ENCODE measurements around the gene HAUS3. TPM values are rescaled to one million over a fixed set of nuclear protein-coding genes. Genes with fewer than 3 reads are reported as not detected.

HAUS3 gene
- total RNA-seq, 4 donors from 2014 or later: 9.5 to 27.6 (median 10.8) TPM

DNA sequence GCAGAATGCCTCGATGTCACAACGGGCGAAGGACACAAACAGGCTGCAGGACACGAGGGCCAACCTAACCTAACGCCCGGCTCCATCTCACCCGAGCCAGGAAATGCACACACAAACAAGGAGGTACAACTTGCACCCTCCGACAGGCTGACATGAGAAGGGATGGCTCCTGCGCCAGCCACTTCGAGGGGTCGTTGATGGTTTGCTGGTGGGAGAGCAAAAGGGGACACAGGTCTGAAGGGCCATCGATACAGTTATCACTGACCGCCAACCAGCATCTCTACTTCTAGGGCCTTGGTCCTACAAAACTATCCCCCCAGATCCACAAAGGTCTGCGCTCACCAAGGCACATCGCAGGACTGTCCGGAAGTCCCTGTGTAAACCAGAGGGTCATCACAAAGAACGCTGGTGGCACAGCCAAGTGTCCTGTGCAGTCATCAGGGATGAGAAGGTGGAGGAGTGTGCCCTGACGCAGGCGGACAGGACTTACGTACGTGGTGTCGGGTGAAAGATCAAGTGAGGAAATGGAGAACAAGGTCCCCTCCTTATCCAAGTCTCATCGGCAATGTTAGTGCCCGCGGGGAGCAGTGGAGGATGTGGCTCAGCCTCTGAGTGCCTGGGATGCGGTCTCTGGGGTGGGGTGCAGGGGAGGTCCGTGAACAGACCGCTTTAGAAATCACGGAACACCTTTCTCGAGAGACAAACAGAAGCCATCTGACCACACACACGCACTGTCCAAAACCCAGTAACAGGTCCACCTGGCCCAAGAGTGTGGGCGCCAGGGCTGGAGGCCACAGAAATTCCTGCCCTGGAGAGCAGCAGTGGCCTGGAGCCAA lies 13.0 kb upstream of the HAUS3 start:
- TF ChIP-seq CTCF (IDR thresholded peaks at IDR 0.05): no peak
- peak; percentile 20 for DNase-seq (ENCODE audit: low spot score)
- ATAC-seq (ENCODE audit: low FRiP score): no peak

DNA sequence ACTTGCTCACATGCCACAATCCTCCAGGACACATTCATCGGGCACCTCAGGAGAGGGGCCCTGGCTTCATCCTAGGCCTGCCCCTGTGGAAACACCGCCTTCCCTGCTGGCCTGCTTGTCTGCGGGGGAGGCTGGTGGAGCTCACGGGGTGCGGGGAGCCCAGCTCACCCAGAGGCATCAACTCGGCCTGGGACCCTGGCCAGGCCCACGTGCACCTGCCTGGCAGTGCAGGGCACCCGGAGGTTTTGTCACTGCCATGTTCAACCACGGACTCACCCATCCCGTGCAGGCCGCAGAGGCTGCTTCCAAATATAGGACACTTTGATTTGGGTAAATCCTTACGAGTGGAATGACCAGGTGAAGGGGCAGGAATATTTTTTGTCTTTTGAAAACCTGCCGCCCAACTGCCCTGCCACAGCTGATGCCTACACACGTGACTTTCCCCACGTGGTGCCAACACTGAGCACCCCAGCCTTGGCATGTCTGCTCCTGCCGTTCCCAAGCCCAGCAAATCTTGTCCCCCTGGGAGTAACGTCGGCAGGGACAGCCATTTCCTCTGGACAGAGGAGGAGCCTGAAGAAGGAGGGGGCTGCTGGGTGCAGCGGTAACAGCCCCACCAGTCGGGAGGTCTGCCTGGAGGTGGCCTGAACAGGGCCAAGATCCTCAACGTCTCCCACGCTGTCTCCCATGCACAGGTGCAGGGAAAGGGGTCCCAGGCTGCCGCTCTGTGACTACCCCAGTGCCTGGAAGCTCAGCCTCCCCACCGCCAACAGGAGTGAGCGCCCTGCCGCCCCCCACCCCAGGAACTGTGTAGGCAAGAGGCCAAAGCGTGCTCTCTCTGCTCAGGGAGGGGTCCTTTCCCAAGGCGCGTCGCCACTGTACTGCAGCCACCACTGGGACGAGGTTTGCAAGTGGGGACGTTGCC lies 11.5 kb upstream of the HAUS3 start:
- TF ChIP-seq CTCF (IDR thresholded peaks at IDR 0.05): no peak
- DNase-seq (ENCODE audit: low spot score) (no peak), ATAC-seq (ENCODE audit: low FRiP score) (no peak)

- DNase-seq (ENCODE audit: low spot score) (no peak), ATAC-seq (ENCODE audit: low FRiP score) (no peak)
- no peak for TF ChIP-seq CTCF (IDR thresholded peaks at IDR 0.05)
These were observed 10.7 kb upstream of the HAUS3 start for GRCh38 chr4:2252530-2253091.

GRCh38 chr4:2251795-2252529 lies 10.0 kb upstream of the HAUS3 start:
- TF ChIP-seq CTCF (IDR thresholded peaks at IDR 0.05): no peak
- DNase-seq (ENCODE audit: low spot score): no peak
- no peak for ATAC-seq (ENCODE audit: low FRiP score)

- no peak for DNase-seq (ENCODE audit: low spot score)
- TF ChIP-seq CTCF (IDR thresholded peaks at IDR 0.05): no peak
- no peak for ATAC-seq (ENCODE audit: low FRiP score)
These were observed 9.3 kb upstream of the HAUS3 start for GRCh38 chr4:2251073-2251794.
